SU-DHL-6 (cell line): ENCODE data around the gene ATG16L1.

Experiments used
- CTCF ChIP-seq: fragments of 200-600 bp; sonication (generic); IDR thresholded peaks from one replicate; pipeline ENCODE4 v1.5.1; 2017; ENCODE audit warnings: antibody characterized with exemption, mild to moderate bottlenecking, low read length, moderate library complexity; ENCODE audit not compliant: insufficient read depth, poor library complexity, severe bottlenecking
- EZH2phosphoT487 ChIP-seq: fragments of 200-600 bp; sonication (generic), shearing (Covaris generic); conservative IDR thresholded peaks from 2 replicates; pipeline ENCODE4 v1.6.1; 2018; ENCODE audit warnings: mild to moderate bottlenecking, antibody characterized with exemption, low read length, moderate library complexity, mixed read lengths

- TF ChIP-seq CTCF (no peak), EZH2phosphoT487 (no peak)
These were observed 65.9 kb downstream of the ATG16L1 start for GRCh38 chr2:233317196-233317943.
